NCI-H2196 (cell line): ENCODE data around the gene SDR39U1.
A peak's percentile ranks its signal among the peaks of the same experiment; 100 is the strongest.
"Not testable (repeated sequence)": the region's sequence is repeated elsewhere in the genome, so short reads cannot be mapped to it uniquely, and the experiment has no call there.

Experiments
- DNase-seq: peaks from one replicate; lab custom pipeline; 2025; ENCODE audit not compliant: unreplicated experiment; lab: John Stamatoyannopoulos, UW

SDR39U1 gene, protein sequence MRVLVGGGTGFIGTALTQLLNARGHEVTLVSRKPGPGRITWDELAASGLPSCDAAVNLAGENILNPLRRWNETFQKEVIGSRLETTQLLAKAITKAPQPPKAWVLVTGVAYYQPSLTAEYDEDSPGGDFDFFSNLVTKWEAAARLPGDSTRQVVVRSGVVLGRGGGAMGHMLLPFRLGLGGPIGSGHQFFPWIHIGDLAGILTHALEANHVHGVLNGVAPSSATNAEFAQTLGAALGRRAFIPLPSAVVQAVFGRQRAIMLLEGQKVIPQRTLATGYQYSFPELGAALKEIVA

DNA sequence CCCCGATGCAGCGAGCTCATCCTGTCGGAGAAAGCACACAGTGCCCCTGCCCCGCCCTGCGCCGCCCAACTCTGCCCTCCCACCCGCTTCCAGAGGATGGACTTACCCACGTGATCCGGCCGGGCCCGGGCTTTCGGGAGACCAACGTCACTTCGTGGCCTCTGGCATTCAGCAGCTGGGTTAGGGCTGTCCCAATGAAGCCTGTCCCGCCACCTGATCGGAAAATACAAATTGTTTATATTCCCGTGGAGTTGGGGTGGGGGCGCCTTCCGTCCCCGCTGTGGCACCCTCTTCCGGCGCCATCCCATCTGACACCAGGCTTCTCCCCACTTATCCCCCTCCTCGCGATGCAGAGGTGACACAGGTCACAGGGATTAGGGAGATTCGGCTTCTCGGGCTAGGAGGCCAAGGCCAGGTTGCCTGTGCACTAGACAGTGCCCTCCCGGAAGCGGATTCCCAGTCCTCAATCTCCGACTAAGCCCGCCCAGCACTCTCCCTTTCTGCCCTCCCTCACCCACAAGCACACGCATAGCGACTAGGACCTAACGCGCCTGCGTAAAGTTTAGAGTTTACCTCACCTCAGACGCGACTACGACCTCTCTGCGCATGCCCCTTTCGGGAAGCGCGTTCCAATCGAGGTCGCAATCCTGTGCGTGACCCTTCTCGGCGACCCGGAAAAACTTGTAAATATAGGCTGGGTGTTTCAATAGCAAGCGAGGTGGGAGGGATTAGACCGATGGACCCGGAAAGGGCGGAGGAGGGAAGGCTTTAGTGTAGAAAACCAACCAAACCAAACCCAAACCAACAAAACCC is at the start of gene SDR39U1:
Gene SDR39U1, minus strand, starts transcription at position 537 of the 813 bp plus-strand sequence. Its CDS starts 7 bp downstream, at position 530.
- DNase-seq, result peak; percentile 99

DNA sequence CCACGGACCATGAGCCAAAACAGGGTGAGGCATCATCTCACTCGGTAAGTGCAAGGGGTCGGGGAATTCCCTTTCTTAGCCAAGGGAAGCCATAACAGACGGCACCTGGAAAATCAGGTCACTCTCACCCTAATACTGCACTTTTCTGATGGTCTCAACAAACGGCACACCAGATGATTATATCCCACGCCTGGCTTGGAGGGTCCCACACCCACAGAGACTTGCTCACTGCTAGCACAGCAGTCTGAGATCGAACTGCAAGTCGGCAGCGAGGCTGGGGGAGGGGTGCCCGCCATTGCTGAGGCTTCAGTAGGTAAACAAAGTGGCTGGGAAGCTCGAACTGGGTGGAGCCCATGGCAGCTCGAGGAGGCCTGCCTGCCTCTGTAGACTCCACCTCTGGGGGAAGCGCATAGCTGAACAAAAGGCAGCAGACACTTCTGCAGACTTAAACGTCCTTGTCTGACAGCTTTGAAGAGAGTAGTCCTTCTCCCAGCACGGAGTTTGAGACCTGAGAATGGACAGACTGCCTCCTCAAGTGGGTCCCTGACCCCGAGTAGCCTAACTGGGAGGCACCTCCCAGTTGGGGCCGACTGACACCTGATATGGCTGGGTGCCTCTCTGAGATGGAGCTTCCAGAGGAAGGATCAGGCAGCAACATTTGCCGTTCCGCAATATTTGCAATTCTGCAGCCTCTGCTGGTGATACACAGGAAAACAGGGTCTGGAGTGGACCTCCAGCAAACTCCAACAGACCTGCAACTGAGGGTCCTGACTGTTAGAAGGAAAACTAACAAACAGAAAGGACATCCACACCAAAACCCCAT is 49.2 kb upstream of the SDR39U1 start:
- DNase-seq, result not testable (repeated sequence)

DNA sequence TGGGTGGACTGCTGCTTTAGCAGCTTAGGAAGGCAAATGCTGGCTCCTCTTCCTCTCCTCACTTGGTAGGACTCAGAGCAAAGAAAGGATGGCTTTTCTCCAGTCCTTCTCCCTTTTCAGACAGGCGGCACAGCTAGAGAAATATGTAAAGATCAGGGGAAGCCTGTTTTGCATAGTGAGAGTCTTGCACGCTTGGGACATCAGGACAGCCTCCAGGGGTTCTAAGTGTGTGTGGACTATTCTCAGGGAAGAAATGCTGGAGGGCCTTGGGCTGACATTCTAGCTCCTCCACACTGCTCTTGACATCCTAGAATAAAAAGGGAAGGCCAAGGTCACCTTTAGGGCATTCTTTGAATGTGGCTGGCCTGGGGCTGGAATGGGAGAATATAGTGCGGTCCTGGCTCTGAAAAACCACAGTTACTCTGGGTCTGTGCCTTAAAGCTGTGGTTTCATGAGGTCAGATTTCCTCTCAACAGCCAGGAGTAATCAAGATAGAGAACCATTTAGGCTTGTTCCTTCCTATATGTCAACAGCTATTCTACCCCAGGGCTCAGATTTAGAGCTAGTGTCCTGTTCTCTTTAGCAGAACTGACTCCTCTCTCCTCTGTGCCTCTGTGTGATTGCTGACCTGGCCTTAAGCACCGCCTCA is 41.2 kb upstream of the SDR39U1 start:
- DNase-seq, result no peak

DNA sequence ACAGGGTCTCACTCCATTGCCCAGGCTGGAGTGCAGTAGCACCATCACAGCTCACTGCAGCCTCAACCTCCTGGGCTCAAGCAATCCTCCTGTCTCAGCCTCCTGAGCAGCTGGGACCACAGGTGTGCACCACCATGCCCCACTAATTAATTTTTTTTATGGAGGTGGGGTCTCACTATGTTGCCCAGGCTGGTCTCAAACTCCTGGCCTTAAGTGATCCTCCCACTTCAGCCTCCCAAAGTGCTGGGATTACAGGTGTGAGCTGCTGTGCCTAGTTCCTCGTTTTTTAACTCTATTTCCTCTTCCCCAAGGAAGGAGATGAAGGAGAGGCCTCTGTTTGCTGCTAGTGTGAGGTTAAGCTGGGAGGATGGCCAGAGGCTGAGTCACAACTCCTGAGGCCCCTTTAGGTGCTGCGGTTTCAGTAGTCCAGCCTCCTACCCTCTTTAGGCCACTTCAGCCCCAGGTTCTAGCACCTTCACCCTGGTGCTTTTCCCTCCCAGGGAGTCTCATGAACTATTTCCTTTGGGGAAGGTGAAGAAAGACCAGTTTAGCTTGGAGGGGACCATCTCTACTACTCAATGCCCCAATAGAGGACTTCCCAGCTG is 40.2 kb upstream of the SDR39U1 start:
- not testable (repeated sequence) for DNase-seq

DNA sequence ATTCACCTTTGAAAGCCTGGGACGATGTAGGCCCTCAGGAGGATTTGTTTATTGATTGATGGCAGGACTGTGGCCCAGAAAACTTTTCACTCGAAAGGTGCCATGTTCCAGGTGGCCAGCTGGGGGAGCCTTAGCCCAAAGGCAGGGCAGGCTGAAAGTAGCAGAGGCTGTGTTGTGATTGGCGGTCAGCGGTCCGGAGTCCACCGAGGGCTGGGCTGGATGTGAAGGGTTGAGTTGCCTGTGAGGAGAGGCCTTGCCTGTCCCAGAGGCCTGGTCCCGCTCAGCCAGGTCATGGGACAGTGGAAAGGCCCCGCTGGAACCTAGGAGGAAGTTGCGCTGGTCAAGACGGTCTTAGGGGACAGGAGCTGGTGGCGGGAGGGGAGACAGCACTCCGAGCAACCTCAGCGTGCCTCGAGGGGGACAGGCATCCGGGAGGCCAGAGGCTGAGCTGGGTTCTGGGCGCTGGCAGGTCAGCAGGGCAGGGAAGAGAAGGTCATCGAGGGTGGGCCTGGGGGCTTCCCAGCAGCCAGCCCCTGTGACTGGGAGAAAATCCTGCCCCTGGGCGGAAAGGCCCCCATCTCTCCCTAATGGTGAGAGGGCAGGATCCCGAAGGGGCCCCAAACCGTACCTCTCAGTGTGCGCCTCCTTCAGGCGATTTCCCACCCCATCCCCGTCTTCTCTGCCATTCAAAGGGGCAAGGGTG is 39.2 kb upstream of the SDR39U1 start:
- peak; percentile 26 for DNase-seq

DNA sequence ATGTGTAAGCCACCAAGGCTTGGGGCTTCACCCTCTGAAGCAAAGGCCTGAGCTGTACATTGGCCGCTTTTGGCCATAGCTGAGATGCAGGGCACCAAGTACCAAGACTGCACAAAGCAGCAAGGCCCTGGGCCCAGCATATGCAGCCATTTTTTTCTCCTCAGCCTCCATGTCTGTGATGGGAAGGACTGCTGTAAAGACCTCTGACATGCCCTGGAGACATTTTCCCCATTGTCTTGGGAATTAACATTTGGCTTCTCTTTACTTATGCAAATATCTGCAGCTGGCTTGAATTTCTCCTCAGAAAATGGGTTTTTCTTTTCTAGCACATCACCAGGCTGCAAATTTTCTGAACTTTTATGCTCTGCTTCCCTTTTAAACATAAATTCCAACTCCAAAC is 37.4 kb upstream of the SDR39U1 start:
- DNase-seq, result not testable (repeated sequence)

DNA sequence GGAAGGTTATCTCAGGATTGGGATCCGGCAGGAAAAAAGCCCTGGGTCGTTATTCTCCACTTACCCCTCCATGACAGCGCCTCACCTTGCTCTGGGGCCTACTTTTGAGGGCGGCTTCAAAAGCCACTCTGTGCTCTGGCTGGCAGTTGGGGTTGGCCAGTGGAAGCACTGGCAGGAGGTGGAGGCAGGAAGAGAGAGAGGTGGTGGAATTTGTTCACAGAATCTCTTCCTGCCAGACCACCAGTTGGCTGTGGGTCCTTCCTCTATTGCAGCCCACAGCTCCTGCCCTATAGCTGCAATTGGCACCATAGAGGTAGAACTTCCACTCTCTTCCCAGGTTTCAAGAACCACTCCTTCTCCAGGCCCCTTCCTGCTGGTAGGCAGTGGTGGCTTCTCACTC is 32.7 kb upstream of the SDR39U1 start:
- DNase-seq, result no peak

DNA sequence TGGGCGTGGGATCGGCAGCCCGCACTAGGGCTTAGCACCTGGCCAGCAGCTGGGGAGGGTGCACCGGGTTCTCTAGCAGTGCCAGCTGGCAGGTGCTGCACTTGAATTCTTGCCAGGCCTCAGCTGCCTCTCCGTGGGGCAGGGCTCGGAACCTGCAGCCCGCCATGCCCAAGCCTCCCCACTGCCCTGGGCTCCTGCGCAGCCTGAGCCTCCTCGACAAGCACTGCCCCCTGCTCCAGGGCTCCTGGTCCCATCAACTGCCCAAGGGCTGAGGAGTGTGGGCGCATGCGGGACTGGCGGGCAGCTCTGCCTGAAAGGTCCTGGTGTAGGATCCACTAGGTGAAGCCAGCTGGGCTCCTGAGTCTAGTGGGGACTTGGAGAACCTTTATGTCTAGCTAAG is 30.6 kb upstream of the SDR39U1 start:
- no peak for DNase-seq

DNA sequence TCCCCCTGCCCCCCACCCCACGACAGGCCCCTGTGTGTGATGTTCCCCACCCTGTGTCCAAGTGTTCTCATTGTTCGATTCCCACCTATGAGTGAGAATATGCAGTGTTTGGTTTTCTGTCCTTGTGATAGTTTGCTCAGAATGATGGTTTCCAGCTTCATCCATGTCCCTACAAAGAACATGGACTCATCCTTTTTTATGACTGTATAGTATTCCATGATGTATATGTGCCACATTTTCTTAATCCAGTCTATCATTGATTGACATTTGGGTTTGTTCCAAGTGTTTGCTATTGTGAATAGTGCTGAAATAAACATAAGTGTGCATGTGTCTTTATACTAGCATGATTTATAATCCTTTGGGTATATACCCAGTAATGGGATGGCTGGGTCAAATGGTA is 27.9 kb upstream of the SDR39U1 start:
- DNase-seq, result not testable (repeated sequence)

DNA sequence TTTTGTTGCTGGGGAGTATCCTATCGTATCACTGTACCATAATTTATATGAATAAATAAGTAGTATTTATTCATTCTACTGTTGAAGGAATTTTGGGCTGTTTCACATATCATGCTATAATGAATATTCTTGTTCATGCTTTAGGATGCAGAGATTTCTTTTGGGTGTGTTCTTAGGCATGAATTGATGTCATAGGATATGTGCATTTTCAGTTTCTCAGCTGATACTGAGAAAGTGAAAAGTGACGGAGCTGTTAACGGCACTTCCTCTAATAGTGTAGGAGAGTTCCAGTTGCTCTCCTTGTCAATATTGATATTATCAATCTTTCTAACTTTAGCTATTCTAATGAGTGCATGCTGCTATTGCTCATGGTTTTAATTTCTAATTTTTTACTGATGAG is 23.2 kb upstream of the SDR39U1 start:
- no peak for DNase-seq

DNA sequence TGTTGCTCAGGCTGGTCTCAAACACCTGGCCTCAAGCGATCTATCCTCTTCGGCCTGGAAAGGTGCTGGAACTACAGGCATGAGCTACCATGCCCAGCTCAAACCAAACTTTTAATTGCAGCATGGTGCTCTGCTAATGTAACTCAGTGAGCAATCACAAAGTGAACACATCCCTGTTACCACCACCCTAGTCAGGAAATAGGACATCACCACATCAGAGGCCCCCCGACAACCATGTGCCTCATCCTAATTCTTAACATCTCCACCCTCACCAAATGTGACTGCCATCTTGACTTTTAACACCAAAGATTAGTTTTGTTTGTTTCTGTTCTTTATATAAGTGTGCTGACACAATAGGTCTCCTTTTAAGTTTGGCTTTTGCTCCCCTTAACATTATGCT is 22.8 kb upstream of the SDR39U1 start:
- DNase-seq, result no peak

DNA sequence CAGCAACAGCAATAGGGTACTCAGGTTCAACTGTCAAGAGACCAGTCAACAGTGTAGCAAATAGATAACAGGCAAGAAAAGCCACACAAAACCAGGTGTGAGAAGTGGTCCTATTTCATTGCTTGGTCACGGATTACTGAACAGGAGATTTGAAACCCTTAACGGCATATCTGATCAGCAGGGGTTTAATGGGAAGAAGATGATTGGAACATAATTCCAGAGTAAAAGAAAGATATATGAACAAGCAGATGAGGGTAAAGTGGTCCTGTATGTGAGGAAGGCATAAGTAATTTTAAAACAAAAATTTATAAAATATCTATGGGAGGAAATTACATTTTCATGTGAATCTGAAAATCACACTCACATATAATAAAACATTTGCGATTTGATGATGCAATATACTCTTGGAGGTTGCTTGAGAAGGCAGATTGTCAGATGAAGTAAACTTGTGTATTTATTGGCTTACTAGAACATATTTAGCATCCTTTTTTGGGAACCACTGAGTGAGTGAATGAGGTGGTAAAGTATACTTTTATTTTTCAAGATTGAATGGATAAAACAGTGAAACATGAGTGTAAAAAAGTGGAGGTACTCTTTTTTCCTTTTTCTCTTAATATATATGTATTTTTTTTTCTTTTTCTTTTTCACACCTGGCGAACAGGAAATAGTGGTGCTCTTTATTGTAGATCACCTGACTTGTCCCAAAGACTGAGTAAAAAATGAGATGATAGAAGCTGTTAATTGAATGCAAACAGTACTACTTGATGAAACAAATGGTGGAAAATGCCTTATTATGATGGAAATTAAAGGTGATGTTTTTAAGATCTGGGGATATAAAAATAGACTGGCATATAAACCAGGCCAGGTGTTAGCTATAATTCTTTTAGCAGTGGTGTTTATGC is 21.6 kb upstream of the SDR39U1 start:
- no peak for DNase-seq

DNA sequence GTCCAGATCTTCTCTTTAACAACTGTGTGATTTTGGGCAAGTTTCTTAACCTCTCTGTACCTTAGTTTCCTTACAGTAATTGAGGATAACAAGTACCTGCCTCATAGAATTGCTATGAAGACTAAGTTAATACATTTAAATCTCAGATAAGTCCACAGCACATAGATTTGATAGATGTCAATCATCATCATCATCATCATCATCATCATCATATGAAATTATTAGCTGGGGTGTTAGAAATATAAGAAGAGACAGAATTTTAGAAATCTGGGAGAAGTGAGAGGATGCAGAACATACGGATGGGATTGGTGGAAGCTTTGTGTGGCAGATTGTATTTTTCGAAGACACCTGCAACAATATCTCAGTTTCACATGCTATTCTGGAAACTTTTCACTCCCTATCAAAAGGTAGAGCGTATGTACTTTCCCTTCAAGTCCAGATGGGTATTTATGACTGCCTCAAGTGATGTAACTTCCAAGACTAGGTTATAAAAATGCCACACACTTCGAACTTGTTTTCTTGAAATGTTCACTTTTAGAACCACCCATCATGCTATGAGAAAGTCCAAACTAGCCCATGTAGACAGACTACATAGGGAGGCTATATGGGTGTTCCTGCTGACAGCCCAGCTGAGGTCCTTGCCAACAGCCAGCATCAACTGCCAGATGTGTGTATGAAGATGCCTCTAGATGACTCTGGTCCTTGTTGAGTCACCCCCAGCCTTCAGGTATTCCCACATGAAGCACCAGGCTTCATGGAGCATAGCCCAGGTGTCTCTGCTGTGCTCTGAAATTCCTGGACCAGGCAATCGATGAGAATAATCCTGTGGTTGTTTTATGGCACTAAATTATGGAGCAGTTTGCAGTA is 20.7 kb upstream of the SDR39U1 start:
- DNase-seq, result no peak

DNA sequence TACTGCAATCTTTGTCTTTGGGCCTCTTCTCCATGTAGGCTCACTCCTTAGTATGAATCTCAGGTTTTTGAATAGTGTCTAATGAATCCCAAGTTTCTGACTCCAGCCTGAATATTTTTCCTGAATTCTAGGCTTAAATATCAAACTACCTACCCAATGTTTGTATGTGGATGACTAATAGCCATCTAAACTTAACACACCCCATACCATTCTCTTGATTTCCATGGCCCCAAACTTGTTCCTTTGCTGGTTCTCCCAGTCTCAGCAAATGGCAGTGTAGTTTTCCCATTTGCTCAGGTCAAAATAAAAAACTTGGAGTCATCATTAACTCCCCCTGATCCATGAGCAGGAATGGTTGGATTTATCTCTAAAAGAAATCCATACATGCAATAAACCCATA is 18.8 kb upstream of the SDR39U1 start:
- DNase-seq, result no peak

DNA sequence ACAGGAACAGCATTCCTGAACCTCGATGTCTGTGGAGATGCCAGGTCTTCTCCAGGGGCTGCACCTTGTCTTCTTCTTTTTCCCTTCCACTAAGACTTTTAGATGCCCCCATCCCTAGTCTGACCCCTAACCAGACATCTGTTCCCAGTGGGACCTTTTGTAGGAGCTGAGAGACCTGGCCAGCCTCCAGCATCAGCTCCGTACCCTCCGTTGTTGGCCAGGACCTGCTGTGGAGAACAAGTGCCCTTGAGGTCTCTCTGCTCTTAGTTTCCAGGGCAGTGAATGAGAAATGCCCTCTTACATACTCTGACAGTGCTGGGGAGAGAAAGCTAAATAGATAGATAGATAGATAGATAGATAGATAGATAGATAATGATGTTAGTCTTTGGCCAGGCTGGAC is 16.8 kb upstream of the SDR39U1 start:
- no peak for DNase-seq

DNA sequence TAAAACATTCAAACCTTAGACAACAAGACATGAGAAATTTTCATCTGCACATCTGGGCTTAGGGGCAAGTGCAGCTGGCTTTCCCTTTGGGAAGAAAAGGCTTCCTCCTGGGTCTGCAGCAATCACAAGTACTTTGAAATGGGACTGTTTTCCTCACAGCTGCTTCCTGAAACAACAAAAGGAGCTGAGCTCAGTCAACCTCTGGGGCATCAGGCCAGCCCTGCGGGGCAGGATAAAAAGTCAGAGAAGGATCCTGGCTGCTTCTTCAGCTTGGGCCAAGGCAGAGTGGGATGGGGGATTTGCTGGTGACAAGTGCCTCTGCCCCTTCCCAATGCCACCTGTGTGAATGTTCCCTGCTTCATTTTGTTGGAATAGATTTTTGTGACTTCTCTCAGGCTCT is 16.2 kb upstream of the SDR39U1 start:
- no peak for DNase-seq

DNA sequence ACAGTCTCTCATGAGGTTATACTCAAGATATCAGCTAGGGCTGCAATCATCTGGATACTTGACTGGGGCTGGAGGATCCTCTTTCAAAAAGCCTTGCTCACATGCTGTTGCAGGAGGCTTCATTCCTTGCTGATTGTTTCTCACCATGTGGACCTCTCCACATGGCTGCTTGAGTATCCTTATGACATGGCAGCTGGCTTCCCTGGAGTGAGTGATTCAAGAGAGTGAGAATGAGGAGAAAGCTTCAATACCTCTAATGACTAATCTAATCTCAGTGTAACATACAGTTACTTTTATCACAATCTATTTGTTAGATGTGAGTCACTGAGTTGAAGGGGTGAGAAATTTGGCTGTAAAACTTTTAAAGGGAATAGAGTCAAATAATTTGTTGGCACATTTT is 14.4 kb upstream of the SDR39U1 start:
- DNase-seq, result no peak

DNA sequence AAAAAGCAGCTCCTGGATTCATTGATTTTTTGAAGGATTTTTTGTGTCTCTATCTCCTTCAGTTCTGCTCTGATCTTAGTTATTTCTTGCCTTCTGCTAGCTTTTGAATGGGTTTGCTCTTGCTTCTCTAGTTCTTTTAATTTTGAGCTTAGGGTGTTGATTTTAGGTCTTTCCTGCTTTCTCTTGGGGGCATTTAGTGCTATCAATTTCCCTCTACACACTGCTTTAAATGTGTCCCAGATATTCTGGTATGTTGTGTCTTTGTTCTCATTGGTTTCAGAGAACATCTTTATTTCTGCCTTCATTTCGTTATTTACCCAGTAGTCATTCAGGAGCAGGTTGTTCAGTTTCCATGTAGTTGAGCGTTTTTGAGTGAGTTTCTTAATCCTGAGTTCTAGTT is 8.3 kb upstream of the SDR39U1 start:
- DNase-seq, result not testable (repeated sequence)
